T47D (cell line): ENCODE data around the gene CA6.
A peak's percentile ranks its signal among the peaks of the same experiment; 100 is the strongest.
"Not testable (repeated sequence)": the region's sequence is repeated elsewhere in the genome, so short reads cannot be mapped to it uniquely, and the experiment has no call there.

Experiments used
- DNase-seq, 2 experiments: peaks; one replicate each; pipeline versions ENCODE4 v3.0.0 to v3.0.0-alpha.2; 2011 to 2012; ENCODE audit warnings: low read depth in 1 of 2, low spot score in 1 of 2
- JUND ChIP-seq: IDR thresholded peaks from 2 replicates; pipeline ENCODE4 v1.6.1; 2012; ENCODE audit warnings: low read depth
- in situ Hi-C: cut with HindIII; loops from 2 replicates; pipeline ENCODE4 v1.10.0; 2016; ENCODE audit warnings: low sequenced_read_pairs, low pct_unique_long_range_greater_than_20kb

Gene CA6

GRCh38 chr1:8911416-8912309 is 34.0 kb upstream of the CA6 start:
- no peak for DNase-seq
- no peak for TF ChIP-seq JUND
- in situ Hi-C loops, result no loop called here

- in situ Hi-C loops, result no loop called here
- peak; percentile 60 for TF ChIP-seq JUND
- DNase-seq, result peak; percentile 54 to 87
Measured at GRCh38 chr1:8913457-8913856, 32.2 kb upstream of the CA6 start.

- TF ChIP-seq JUND, result no peak
- in situ Hi-C loops, result no loop called here
- no peak for DNase-seq
Measured at GRCh38 chr1:8914466-8914865, 31.2 kb upstream of the CA6 start.

- in situ Hi-C loops, result no loop called here
- DNase-seq, result peak in 1 of 2 experiments; percentile 61
Measured at GRCh38 chr1:8915446-8915845, 30.2 kb upstream of the CA6 start.

GRCh38 chr1:8917536-8917935 is 28.1 kb upstream of the CA6 start:
- in situ Hi-C loops, result not testable (repeated sequence)

More at GRCh38 chr1:8915446-8915845, 30.2 kb upstream of the CA6 start:
- no peak; the same call in 1 of the 2 replicates for TF ChIP-seq JUND

GRCh38 chr1:8922962-8923361 is 22.7 kb upstream of the CA6 start:
- TF ChIP-seq JUND, result no peak
- DNase-seq, result no peak
- in situ Hi-C loops, result no loop called here

More at GRCh38 chr1:8917536-8917935, 28.1 kb upstream of the CA6 start:
- DNase-seq, result not testable (repeated sequence)

GRCh38 chr1:8925406-8925805 is 20.3 kb upstream of the CA6 start:
- TF ChIP-seq JUND, result no peak
- DNase-seq, result no peak
- in situ Hi-C loops, result no loop called here

GRCh38 chr1:8925960-8926359 is 19.7 kb upstream of the CA6 start:
- no peak for TF ChIP-seq JUND
- in situ Hi-C loops, result no loop called here
- DNase-seq, result no peak

- in situ Hi-C loops, result no loop called here
- no peak for TF ChIP-seq JUND
- DNase-seq, result no peak
Measured at GRCh38 chr1:8926707-8927694, 18.7 kb upstream of the CA6 start.

- TF ChIP-seq JUND, result no peak
- no peak for DNase-seq
- in situ Hi-C loops, result no loop called here
Measured at GRCh38 chr1:8930116-8930515, 15.6 kb upstream of the CA6 start.

- in situ Hi-C loops, result not testable (repeated sequence)
Measured at GRCh38 chr1:8937051-8937450, 8.6 kb upstream of the CA6 start.

GRCh38 chr1:8937701-8938100 is 8.0 kb upstream of the CA6 start:
- DNase-seq, result no peak
- in situ Hi-C loops, result no loop called here
- TF ChIP-seq JUND, result no peak

More at GRCh38 chr1:8937051-8937450, 8.6 kb upstream of the CA6 start:
- not testable (repeated sequence) for DNase-seq
